GM19240 (cell line): ENCODE results near the gene TXNIP.

Experiments
- DNase-seq: peaks from one replicate; pipeline ENCODE4 v3.0.0; 2011; ENCODE audit warnings: low spot score; ENCODE audit not compliant: insufficient read length

Gene TXNIP

DNA sequence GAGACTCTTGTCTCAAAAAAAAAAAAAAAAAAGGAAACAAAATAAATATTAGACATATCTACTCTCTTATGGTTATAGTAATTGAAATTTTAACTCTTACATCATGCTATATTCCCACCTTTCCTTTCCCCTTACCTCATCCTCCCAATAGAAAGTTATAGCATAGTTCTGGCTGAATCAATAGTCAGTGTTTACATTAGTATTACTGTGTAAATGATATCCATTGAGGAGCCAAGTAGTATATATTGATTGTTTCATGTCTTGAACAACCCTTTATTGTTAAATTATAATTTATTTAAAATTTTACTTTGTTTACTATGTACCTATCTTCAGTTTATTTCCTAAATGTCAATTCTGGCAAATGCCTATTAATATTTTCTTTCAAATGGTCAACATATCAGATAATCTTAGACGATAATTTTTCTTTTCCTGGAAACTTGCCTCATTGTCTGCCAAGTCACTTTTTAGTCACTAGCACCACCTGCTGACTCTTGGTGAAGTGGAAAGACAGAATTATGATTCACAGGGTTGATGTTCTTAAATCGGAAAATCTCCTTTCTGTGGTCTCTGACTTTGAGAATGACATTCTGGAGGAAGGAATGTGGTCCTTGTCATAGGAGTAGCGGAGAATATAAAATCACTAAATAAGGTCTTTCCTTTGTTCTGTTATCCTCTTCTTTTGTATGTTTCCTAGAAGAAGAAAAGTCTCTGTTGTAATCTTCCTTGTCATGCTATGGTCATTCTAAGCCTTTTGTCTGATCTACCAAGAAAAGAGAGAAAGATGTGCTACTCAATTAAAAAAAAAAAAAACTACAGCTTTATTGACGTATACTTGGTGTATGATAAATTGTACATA lies 16.6 kb upstream of the TXNIP start:
- no peak for DNase-seq

DNA sequence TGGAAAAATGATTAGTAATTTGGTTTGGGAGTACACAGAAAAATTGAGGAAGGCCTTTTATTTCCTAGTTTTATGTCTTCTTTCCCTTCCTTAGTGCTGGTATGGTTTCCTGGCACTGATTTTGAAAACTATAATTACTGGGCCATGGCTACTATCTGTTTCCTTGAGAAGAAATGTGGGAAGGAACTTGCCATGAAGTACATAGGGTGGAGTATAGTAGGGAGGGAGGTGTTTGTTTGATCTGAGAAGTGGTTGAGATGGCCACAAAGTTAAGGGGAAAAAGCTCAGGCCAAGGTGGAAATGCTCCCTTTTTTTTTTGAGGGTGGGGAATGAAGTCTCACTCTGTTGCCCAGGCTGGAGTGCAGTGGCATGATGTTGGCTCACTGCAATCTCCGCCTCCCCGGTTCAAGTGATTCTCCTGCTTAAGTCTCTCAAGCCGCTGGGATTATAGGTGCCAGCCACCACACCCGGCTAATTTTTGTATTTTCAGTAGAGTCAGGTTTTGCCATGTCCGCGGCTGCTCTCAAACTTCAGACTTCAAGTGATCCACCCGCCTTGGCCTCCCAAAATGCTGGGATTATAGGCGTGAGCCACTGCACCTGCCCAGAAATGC lies 13.9 kb upstream of the TXNIP start:
- no peak for DNase-seq

DNA sequence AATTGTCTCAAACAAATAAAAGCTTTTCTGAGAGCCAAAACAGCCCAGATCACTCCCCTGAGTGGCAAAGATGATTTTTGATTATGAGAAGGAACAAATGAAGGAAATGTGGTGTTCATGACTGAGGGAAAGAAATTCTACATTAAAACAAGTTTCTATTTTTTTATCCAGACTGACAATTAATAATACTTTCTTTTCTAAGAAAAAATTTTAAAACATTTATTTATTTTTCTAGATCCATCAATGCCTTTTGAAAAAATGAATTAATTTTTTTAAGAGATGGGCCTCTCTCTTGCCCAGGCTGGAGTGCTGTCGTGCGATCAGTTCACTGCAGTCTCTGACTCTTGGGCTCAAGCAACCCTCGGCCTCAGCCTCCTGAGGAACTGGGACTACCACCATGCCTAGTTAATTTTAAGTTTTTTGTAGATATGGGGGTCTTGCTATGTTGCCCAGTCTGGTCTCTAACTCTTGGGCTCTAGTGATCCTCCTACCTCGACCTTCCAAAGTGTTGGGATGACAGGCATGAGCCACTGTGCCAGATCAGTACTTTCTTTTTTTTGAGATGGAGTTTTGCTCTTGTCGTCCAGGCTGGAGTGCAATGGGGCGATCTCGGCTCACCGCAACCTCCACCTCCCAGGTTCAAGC lies 11.2 kb upstream of the TXNIP start:
- no peak for DNase-seq

DNA sequence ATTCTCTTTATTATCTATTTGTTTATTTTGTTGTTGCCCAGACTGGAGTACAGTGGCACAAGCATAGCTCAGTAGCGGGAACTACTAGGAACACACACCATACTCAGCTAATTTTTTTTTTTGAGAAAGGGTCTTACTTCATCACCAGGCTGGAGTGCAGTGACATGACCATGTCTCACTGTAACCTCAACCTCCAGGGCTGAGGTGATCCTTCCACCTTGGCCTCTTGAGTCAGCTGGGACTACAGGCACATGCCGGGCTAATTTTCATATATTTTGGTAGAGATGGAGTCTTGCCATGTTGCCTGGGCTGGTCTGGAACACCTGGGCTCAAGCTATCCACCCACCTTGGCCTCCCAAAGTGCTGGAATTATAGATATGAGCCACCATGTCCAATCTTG lies 5.3 kb upstream of the TXNIP start:
- no peak for DNase-seq

DNA sequence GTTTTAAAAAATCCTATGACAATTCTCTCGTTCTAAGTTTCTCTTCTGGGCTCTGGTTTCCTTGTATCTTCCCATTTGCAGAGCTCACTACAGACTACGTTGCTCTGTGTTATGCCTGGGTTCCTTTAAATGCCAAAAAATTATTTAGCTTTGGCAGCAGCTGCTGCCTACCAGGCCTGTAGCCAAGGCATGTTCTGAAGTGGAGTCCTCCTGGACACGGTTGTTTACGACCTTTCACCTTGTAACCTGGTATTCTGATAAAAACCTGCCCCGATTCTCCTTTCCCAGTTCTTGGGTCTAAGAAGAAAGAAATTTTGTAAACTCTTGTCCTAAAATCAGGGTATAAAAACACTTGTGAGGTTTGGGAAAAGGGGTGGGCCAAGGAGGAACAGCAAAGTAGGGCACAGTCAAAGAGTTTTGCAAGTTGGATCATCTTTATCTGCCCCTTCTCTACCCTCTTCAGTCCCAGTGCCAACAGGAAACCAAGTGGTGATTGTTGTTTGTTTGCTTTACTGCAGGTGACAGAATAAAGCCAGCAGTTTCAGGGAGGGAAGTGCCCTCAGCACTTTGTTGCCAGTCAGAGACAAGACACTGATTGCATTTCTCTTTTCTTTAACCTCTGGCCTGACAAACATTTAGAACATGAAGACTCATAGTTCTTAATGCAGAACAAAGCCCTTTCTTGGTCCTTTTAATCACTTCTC lies 3.1 kb upstream of the TXNIP start:
- no peak for DNase-seq

DNA sequence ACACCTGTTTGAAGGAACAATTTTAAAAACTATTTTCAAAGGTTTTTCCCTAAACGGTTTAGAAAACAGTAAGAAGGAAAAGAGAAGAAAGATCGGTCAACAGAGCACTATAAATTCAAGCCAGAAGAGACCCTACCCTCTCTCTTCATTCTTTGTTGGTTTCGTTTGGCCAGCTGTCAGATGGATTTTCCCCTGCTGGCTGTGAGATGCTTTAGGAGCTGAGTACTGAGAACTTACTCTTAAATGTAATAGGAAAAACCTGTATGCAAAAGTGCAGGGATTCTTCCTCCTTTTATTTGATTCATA lies 1.3 kb upstream of the TXNIP start:
- DNase-seq: no peak

DNA sequence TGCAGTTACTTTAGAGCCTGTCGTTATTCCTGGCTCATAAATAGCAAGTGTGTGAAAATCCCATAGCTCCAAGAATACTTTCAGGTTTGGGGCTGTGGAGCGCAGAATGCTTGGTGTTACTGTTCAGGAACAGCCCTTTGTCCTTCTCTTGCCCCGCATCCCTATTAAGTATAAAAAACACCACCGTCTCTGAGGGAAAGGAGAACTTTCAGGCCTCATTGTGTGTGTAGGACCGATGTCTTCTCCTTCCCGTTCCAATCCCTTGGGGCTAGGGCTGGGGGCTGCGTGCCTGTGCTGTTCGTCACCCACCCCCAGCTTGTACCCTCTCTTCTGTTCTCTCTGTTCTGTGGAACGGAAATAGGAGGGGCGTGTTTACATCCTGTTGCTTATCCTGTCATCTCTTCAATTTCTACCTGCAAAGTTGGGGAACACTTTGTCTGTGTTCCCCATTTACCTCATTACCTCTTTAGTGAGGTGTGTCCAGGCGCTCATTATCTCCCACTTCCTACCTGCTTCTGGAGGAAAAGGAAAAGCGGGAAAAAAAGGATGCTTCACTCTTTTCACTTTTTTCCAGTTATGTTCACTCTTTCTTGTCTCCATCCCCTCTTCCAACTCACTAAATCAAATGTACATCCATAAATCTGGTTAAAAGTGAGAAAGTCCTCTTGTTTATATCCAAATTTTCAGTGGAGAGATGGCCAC lies 788 bp upstream of the TXNIP start:
- DNase-seq: no peak

DNA sequence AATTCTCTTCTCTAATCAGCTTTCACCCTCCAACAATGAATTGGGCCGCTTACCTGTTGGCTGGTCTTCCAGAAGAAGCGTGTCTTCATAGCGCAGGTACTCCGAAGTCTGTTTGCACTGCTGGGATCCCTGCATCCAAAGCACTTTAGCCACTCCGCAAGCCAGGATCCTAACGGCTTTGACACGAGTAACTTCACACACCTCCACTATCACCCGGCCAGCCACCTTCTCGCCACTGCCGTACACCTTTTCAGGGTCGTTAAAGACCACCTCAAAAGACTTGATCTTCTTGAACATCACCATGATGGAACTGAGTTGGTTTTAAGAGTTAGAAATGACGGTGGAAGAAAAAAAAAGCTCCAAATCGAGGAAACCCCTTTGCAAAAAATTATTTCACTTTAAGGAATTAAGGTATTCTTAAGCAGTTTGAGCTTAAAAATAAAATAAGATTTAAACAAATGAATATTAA lies 381 bp downstream of the TXNIP start:
- no peak for DNase-seq

DNA sequence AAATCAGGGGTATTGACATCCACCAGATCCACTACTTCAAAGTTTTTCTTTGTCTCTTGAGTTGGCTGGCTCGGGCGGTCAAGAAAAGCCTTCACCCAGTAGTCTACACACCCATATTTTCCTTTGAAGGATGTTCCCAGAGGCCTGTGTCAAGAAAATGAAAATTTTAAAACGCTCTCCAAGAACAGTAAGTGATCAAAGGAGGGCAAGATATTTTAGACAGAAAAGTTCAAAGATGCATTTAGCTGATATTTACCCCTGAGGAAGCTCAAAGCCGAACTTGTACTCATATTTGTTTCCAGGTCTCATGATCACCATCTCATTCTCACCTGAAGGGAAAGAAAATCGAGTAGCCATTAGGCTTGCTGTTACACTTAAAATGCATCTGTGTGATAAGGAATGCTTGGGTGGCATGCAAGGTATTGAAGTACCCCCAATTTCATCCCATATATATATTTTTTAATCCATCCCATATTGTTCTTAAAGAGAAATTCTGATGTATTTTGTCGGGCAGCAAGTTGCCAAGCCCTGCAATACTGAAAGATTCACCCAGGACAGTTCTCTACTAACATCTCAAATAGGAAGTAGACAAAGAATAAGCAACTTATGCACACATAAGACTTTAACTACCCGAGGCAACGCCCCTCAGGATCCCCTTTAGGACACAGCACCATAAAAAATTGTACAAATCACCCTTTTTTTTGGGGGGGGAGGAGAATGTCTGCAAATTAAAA lies 1.1 kb downstream of the TXNIP start:
- no peak for DNase-seq

DNA sequence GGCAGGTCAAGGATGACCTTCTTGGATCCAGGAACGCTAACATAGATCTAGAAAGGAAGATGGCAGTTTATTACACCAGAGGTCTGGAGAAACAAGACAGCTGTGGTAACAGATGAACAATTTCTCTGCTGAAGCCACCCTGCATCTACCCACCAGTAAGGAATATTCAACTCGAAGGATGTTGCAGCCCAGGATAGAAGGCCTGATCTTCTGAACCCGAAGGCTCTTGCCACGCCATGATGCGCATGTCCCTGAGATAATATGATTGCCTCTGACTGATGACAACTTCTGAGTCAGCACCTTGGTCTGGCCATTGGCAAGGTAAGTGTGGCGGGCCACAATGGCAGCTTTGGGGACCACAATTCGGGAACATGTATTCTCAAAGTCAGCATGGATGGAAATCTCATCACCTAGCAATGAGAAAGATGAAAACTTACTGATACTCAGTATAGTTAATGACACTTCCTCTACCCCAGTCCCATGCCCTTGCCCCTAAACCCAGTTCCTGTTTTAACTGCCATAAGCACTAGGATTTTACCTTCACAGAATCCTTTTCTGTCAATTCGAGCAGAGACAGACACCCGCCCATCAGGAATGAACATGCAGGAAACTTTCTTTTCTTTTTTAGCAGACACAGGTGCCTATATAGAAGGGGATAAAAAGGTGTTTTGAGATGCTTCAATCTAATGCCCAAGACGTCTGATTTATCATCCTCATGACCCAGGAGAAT lies 1.8 kb downstream of the TXNIP start:
- no peak for DNase-seq

DNA sequence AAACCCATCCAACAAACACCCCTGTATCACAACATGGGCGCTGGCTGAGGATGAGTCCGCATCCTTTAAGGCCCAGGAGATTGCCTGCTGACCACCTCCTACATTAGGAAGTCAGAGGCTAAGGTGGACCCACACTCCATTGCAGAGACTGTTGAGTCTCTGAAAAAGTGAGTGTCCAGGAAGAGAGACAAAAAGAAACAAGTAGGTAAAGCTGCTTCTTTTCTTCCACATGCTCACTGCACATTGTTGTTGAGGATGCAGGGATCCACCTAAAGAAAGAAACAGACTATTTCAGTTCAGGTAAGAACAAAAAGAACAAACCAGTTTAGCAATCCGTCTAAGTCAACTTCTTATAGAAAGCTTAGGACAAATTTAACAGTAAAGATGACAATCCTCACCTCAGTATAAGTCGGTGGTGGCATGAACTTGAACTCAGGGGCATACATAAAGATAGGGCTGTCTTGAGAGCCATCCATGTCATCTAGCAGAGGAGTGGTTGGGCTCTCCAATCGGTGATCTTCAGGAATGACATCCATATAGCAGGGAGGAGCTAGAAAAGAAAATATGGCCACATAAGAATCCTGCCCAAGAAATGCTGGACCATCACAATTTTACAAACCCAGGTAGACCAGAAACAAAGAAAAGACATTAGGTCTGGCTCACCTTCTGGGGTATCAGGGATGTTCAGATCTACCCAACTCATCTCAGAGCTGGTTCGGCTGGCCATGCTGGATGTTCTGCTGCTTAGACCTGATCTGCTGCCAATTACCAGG lies 2.6 kb downstream of the TXNIP start:
- DNase-seq: no peak

DNA sequence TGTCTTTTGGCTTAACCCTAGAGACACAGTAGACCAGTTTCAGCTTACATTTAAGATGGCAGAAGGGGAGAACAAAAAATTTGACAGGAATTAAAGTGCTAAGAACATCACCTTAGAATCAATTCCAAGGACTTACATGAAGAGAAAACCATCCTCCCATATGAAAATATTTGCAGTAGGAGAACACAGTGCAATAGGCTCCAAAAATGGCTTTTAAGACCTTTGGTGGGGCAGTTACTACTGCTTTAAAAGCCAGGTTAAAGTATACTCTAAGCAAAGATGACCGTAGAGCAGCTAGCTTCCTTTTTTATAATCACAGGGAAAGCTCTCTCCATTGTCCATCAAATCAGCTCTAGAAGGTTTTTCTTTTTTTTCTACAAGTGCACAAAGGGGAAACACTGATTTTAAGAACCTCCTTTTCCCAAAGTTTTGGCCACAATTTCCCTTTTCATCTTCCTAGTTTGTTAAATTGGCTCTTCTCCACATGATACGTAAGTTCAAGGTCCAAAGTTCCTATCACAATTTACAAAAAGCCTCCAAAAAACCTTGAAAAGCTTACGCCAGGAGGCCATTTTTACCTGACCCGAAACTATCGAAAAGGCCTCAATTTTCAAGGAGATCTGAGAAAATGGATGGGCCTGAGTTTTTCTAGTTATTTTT lies 3.3 kb downstream of the TXNIP start:
- DNase-seq: no peak

DNA sequence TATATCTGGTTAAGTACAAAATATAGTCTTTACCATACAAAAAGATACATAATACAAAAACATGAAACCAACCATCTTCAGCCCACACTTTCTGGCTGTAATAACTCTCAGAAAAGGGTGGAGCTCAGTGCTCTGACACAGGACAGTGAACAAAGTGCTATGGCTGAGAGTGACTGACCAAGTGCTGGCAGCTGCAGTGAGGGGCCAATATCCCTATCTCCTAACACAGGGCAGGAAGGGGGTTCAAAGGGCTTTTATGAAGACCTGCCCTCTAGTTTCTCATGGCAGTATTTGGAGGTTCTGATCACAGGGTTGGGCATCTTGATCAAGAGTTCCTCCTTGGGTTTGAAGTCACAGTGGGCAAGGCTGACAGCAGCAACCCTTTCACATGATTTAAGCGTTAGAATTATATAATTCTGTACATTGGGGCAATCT lies 3.9 kb downstream of the TXNIP start:
- DNase-seq: no peak

DNA sequence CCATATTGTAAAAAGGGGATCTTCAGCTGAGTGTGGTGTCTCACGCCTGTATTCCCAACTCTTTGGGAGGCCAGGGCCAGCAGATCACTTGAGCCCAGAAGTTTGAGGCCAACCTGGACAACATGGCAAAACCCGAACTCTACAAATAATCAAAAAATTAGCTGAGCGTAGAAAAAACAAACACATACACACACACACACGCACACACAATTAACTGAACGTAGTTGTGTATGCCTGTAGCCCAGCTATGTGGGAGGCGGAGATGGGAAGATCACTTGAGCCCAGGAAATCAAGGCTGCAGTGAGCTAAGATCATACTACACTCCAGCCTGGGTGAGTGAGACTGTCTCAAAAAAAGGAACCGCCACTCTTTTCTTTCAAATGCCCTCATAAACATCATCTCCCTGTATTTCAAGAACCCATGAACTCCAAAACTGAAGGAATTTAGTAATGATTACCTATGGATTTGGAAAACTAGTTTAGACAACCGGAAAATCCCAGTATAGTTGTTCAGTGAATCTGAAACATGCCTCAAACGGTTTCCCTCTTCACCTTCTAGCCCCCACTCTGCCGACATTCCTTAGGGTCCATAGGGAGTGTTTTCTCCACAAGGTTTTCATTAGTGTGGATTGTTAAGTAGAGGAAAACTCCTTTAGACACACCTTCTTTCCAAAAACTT lies 4.5 kb downstream of the TXNIP start:
- no peak for DNase-seq

DNA sequence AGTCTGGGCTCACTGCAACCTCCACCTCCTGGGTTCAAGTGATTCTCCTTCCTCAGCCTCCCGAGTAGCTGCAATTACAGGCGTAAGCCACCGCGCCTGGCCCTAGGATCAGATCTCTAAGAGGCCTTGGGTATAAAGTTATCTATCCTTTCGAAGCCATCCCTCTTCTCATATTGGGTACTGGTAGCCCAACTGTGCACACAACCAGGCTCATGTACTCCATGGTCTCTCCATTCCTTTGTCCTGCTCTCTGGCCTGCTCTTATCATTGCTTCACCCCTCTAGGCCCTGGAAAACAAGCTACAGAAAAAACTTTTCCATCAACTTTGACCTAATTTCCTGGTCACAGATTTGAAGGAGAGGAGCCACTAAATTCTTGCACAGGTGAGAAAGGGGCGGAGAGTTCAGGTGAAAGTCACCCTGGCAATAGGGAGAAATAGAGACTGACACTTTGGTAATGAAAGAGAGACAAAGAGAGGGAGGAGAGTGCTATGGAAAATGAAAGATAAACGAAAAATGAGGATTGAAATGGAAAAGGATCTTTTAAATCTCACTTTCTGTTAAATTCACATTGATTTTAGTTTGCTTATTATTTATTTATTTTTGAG lies 6.0 kb downstream of the TXNIP start:
- DNase-seq: no peak

DNA sequence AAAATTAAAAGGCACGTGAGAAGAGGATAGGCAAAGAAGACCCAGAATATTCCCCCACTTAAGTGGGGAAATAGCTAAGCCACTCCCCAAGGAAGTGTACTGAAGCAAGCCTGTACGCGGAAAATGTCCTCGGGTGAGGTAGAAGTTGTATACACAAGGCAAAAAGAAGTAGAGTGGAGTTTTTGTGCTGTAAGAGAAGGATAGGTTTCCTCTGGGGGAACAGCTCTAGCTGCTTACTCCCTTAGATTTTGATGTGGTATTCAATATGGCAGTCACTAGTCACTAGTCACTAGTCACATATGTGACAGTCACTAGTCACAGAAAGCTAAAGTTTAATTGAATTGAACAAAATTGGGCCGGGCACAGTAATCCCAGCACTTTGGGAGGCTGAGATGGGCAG lies 7.6 kb downstream of the TXNIP start:
- no peak for DNase-seq

DNA sequence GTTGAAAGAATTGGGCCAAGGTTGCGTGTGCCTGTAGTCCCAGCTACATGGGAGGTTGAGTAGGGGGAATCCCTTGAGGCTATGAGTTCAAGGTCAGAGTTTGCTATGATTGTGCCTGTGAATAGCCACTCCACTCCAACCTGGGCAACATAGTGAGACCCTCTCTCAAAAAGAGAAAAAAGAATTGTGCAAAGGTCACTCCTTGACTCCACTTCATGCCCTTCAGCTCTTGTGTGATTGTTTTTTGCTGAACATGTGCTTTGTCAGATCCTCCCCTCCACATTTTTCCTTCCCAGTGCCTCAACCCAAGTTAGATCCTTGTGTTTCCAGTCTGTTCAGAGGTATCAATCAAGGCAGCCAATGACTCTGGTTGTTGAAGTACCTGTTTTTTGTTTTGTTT lies 8.5 kb downstream of the TXNIP start:
- DNase-seq: no peak

DNA sequence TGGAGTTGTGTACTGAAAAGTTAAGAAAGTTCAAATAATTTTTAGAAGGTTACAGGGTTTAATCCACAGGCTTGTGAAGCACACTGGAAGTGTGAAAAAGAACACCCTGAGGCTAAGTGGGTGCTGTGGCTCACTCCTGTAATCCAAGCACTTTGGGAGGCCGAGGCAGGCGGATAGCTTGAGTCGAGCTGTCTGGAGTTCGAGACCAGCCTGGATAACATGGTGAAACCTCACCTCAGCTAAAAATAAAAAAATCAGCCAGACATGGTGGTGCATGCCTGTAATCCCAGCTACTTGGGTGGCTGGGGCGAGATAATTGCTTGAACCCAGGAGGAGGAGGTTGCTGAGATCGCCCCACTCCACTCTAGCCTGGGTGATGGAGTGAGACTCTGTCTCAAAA lies 9.8 kb downstream of the TXNIP start:
- no peak for DNase-seq
